Epithelial cell of esophagus (primary cell): ENCODE results near the gene ATP11A.

ENCODE experiments used
- DNase-seq: peaks from one replicate; pipeline ENCODE4 v3.0.0; 2010; ENCODE audit warnings: low read depth
- H3K4me3 ChIP-seq: 2 replicates; pipeline ENCODE4 v1.5.1; 2011; ENCODE audit warnings: mild to moderate bottlenecking, low read length, control low read depth
- CTCF ChIP-seq: IDR thresholded peaks from 2 replicates; pipeline ENCODE4 v1.5.1; 2011; ENCODE audit warnings: low read depth, mild to moderate bottlenecking, low read length, control low read depth, inconsistent platforms; ENCODE audit not compliant: insufficient read depth; ENCODE audit errors: missing control alignments

ATP11A gene

GRCh38 chr13:112648101-112648500, 41.7 kb upstream of the ATP11A start:
- TF ChIP-seq CTCF, result no peak
- no peak for DNase-seq
- H3K4me3 ChIP-seq, result no peak overlapping the region

- TF ChIP-seq CTCF, result no peak
- no peak overlapping the region for H3K4me3 ChIP-seq
- no peak for DNase-seq
These were observed 40.7 kb upstream of the ATP11A start for GRCh38 chr13:112648966-112649690.

GRCh38 chr13:112651311-112651710, 38.5 kb upstream of the ATP11A start:
- TF ChIP-seq CTCF, result no peak
- no peak for DNase-seq
- H3K4me3 ChIP-seq, result no peak overlapping the region

- no peak overlapping the region for H3K4me3 ChIP-seq
- TF ChIP-seq CTCF, result no peak
- no peak for DNase-seq
These were observed 37.9 kb upstream of the ATP11A start for GRCh38 chr13:112651750-112652511.

- peak; percentile 28 for DNase-seq
- no peak overlapping the region for H3K4me3 ChIP-seq
- TF ChIP-seq CTCF, result no peak
These were observed 37.2 kb upstream of the ATP11A start for GRCh38 chr13:112652512-112653070.

- no peak for TF ChIP-seq CTCF
- no peak overlapping the region for H3K4me3 ChIP-seq
- DNase-seq, result no peak
These were observed 36.8 kb upstream of the ATP11A start for GRCh38 chr13:112653071-112653470.

- no peak for DNase-seq
- no peak overlapping the region for H3K4me3 ChIP-seq
- TF ChIP-seq CTCF, result no peak
These were observed 33.9 kb upstream of the ATP11A start for GRCh38 chr13:112655913-112656312.
